DOHH2 (cell line): ENCODE measurements around the gene PRB2.

Experiments
- EZH2phosphoT487 ChIP-seq: fragments of 200-600 bp; sonication (generic); IDR thresholded peaks from 2 replicates; pipeline ENCODE4 v1.6.1; 2017; ENCODE audit warnings: borderline replicate concordance, mild to moderate bottlenecking, antibody characterized with exemption, low read length, moderate library complexity, mixed read lengths
- TF ChIP-seq, protein P1 (sequence below): fragments of 200-600 bp; sonication (generic); IDR thresholded peaks from one replicate; pipeline ENCODE4 v1.5.1; 2014; ENCODE audit warnings: antibody characterized with exemption, mild to moderate bottlenecking, low read depth, low read length; ENCODE audit not compliant: poor library complexity, severe bottlenecking

GRCh38 chr12:11427341-11427740, 32.0 kb upstream of the PRB2 start:
- TF ChIP-seq, protein P1, sequence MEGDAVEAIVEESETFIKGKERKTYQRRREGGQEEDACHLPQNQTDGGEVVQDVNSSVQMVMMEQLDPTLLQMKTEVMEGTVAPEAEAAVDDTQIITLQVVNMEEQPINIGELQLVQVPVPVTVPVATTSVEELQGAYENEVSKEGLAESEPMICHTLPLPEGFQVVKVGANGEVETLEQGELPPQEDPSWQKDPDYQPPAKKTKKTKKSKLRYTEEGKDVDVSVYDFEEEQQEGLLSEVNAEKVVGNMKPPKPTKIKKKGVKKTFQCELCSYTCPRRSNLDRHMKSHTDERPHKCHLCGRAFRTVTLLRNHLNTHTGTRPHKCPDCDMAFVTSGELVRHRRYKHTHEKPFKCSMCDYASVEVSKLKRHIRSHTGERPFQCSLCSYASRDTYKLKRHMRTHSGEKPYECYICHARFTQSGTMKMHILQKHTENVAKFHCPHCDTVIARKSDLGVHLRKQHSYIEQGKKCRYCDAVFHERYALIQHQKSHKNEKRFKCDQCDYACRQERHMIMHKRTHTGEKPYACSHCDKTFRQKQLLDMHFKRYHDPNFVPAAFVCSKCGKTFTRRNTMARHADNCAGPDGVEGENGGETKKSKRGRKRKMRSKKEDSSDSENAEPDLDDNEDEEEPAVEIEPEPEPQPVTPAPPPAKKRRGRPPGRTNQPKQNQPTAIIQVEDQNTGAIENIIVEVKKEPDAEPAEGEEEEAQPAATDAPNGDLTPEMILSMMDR, result no peak
- TF ChIP-seq EZH2phosphoT487, result no peak
